Measurements from ENCODE around the gene KCND3.

KCND3 gene

GRCh38 chr1:111956155-111956771, 33.2 kb downstream of the KCND3 start:
- DNase-seq = no peak

- DNase-seq = no peak
Observed at GRCh38 chr1:111955755-111956154, 33.7 kb downstream of the KCND3 start.

DNA sequence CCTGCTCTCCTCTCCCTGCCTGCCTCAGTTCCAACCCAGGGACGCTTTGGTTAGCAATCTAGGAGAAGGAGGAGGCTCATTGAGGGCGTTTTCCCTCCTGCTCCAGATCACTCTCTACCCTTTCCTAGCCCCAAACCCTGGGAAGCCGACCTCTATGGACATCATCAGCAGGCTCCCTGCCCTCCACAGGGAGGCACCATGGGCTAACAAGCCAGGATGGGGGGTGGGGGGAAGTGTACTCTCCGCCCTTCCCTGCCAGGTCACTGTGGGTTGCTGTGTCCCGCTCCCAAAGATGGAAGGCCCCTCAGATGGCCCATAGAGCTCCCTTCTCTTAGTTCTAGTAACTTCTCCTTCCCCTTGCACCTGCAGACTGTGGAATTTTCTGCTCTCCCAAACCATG, 35.7 kb downstream of the KCND3 start:
- DNase-seq = no peak

DNA sequence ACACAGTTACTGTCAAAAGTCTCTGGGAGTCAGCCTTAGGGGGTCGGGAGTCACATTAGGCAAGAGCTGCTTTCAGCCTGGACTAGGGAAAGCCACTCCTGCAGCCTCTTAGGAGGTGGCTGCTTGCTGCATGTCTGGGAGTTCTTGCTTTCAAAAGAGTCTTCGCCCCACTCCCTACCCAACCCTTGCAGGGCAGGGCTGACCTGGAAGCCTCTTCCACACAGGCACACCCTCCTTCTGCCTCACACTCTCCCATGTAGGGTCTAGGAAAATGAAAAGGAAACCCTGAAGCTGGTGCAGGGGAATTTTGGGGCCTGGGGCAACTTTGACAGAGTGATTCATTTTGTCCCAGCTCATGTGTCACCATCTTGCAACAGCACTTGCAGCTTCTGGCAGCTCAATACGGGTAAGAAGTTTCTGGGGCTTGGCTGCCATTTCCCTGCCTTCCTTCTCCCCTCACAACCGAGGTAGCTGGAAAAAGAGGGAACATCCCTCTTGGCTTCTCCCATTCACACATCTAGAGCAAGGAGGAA, 37.3 kb downstream of the KCND3 start:
- no peak for DNase-seq

DNA sequence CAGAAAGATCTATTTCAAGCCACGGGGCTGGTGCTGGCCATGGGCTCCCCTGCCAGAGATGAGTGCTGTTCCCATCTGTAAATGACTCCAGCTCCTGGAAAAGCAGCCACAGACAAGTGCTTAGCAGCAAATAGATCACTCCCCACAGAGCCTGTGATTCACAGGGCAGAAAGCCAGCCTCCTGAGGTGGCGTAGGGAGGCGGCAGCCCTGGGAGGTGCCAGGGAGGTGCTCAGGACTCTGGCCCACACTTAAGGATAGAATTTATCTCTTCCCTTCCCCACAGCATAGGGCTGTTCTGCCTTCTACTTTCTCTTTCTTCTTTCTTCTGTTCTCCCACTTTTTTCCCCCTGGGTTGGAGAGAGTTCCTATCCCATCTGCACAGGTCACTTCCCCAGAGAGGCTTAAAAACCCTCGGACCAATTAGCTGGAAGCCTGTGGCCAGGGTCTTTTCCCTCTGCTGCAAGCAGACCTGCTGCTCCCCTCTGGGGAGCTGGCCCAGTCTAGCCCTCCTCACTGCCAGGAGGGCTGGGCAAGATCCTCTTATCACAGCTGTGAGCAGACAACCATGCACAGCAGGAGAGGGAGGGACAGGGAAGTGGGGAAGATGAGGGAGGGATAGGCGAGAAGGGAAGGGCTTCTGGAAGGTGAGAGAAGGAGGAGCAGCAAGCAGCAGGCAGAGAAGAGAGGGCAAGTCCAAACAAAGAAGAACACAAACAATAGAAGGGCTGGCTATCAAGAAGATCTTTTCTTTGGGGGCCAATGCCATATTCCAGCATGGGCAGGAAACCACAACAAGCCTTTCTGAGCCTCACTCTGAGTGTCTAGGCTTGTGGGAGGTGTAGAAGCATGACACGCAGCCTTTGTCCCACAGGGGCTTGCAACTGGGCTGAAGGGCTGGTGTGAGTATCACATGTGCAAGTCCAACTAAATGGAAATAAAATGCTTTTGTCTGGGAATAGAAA, 41.0 kb downstream of the KCND3 start:
- no peak for DNase-seq

DNA sequence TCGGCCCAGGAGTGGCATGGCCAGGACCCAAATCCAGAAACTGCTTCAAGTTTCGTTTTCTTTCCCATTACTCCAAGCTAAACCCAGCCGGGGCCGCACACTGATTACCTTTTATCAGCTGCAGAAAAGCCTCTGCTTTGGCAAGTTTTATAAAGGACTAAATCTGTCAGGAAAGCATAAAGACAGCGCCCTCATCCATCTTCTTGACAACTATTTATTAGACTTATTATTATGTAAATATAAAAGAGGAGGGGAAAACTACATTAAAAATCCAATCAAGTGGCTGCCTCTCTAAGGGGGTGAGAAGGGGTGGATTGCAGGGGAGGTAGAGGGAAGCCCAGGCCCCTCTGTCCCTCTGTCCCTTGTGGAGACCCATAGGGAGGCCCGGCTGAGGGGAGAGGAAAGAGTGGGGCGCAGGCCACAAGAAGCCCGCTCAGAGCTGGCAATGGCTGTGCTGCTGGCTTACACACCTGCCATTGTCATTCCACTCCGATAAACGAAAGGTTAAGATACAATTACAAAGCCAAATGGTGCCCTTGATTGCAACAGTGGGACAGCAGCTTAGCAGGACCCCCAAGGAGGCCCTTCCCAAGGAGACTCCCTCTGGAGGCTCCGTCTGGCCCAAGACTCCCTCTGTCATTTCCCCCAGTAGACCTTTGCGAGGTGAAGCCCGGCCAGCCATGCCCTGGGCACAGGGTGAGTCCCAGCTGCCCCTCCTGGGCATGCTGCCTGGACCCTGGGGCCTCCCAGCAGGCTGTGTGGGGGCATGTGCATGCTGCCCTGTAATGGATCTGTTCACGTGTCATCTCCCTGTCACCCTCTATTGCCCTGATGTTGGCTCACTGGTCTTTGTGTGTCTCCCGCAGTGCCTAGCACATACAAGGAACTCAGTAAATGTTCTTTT, 45.4 kb downstream of the KCND3 start:
- DNase-seq = no peak

DNA sequence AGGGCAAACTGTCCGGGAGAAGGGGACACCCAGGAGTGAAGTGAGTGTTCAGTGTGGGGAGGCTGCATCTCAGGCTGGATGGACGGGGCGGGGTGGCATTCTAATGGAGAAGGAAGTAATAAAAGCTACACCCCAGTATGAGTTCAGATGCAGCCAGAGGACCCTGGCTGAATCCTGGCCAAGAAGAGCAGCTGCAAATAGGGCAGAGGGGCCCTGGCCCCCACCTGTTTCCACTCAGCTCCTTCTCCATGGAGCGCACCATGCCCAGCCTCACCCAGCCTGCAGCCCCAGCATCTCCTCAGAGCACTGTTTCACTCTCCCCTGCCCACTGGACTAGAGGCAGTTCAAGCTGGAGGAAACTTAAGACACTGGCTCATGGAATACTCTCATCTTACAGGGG, 46.4 kb downstream of the KCND3 start:
- DNase-seq = no peak

DNA sequence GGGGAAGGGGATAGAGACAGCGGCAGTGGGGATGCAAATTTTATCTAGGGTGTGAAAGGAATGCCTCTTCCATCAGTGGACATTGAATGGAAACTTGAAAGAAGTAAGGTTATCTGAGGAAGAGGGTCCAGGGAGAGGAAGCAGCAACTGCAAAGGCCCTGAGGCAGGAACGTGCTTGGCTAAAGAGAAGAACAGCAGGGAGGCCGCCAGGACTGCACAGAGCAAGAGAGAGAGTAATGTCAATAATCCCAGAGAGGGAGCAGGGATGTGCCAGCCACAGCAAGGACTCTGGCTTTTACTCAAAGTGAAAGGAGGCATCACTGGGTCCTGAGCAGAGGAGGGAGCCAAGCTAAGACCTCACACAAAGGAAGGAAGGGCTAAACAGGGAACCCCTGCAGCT, 50.9 kb downstream of the KCND3 start:
- no peak for DNase-seq

- no peak for DNase-seq
Observed at GRCh38 chr1:111938123-111938522, 51.3 kb downstream of the KCND3 start.

GRCh38 chr1:111937147-111937725, 52.2 kb downstream of the KCND3 start:
- no peak for DNase-seq

DNA sequence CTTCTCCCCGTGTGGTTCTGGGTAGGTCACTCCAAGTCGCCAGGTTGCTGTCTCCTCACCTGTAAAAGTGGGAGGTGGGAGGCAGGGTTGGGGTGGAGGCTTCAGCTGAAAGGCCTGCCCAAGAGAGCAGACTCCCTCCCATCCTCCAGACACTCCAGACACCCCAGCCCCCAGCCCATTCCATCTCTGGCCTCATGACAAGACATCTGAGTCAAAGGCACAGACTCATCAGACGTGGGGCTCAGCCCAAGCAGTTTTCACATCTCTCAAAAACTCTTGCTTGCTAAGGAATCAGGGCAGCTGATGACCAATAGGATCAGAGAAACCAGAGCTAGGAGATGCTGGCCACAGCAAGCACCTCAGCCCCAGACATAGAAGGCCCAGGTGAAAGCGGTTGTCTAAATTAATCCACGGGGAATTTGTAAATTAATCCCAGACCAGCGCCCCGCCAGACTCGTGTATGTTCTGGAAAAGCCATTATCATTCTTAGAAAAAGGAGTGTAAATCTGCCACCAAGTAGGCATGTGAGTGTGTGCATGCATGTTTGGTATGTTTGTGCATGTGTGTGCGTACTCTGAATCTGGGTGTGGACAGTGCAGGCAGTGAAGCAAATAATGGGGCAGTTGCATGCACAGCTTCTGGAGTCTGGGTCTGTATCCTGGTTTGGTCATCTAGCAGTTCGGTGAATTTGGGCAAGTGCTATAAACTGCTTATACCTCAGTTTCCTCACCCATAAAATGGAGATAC, 55.2 kb downstream of the KCND3 start:
- no peak for DNase-seq

DNA sequence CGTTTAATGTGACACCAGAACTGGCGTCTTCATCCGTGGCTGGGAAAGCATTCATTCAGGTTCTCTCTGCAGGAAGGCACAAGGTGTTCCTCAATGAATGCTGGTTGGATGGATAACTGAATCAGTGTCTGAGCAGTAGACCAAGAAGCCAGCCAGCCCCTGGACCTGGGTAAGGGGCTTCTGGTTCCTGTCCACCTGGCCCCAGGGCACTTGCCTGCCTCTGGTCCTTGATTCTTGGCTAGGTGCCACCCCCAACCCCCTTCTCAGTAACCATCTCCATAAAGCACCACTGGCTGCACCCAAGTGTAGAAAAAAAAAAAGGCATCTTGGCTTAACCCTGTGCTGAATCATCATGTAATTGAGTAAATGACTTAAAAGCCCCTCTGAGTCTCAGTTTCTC, 59.1 kb downstream of the KCND3 start:
- DNase-seq = no peak

GRCh38 chr1:111928531-111928930, 60.9 kb downstream of the KCND3 start:
- DNase-seq = no peak

GRCh38 chr1:111927652-111928051, 61.8 kb downstream of the KCND3 start:
- no peak for DNase-seq

GRCh38 chr1:111924786-111925185, 64.7 kb downstream of the KCND3 start:
- DNase-seq = no peak

DNA sequence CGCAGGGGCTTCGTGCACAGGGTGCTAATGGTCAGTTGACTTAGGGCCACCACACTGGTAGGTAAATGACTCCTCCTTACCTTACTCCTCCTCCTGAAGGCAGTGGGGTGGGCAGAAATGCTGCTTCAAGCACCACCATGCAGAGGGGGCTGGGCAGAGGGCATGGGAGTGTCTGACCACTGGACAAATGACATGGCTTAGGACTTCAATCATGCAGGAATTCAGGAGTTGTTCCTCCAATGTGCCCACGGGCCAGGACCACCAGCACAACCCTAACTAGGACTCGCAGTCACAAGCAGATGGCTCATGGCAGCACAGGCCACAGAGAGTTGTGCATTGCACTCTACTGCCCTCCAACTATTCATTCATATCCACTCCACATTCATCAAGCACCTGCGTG, 65.7 kb downstream of the KCND3 start:
- no peak for DNase-seq

- no peak for DNase-seq
Observed at GRCh38 chr1:111921948-111922347, 67.5 kb downstream of the KCND3 start.

DNA sequence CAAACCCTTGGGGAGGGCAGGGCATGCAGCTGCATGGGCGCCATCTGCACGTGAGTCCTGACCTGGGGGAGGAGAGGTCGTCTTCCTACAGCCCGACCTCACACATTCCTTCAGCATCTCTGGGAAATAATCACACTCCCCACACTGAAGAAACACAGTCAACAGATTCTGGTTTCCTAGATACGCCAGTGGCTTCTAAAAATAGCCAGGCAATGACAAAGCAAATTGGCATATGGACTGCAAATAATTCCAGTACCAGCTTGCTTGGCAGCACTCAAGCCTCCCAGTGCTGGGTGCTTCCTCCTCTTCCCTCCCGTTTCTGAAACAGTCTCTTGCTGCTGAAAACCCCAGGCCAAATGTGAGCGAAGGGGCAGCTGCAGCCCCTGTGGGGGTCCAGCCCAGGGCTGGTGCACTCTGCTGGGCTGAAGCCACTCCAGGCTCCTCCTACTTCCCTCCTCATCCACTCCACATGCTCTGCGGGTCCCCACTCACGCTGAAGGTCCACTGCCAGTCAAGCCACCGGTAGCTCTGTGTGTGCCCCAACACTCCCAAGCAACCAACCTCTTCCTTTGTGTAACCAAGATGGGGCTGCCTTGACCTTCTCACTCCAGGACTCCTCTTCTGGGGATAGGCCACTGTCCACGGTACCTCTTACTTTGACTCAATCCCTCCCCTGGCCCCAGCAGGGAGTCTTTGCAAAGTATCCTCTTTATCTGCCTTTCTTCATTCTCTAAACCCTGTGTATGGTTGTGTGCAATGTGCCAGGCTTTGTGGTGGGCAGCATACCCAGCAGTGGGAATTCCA, 69.0 kb downstream of the KCND3 start:
- no peak for DNase-seq

DNA sequence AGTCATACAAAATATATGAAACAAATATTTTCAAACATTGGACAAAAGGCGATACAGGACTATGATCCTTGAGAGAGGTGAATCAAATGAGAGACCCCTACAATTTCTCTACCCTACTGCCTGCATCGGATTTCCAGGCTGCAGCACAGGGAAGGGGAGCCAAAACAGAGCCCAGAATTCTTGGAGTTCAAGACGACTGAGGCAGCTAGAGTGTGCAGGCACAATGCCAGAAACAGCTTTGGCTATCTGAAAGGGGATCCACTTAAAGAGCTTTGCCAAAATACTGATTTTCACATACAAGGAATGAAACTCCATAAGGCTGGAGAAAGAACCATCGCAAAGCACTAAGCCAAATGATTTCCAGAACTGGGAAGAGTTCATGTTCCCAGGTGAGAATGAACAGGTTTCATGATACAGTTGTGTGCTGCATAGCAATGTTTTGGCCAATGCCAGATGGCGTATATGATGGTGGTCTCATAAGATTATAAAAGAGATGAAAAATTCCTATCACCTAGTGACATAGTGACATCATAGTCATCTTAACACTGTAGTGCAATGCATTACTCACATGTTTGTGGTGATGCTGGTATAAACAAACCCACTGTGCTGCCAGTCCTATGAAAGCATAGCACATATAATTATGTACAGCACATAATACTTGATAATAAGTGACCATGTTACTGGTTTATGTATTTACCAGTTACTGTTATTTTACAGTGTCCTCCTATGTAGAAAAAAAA, 77.5 kb downstream of the KCND3 start:
- DNase-seq = no peak

- DNase-seq = no peak
Observed at GRCh38 chr1:111911061-111911460, 78.4 kb downstream of the KCND3 start.
